CD4-positive, alpha-beta T cell treated with Interleukin-2 at 100 ng/mL for 4 hours (primary cell): ENCODE results near the gene CHID1.

ENCODE experiments used
- DNase-seq: peaks from one replicate; pipeline ENCODE4 v3.0.0-alpha.2; 2020; ENCODE audit warnings: low spot score

Gene CHID1

GRCh38 chr11:910589-911030 is at the start of gene CHID1:
Gene CHID1 (minus strand): TSS chr11:910810. CDS start chr11:904816, 5,994 bp downstream.
- peak; percentile 85 for DNase-seq

DNA sequence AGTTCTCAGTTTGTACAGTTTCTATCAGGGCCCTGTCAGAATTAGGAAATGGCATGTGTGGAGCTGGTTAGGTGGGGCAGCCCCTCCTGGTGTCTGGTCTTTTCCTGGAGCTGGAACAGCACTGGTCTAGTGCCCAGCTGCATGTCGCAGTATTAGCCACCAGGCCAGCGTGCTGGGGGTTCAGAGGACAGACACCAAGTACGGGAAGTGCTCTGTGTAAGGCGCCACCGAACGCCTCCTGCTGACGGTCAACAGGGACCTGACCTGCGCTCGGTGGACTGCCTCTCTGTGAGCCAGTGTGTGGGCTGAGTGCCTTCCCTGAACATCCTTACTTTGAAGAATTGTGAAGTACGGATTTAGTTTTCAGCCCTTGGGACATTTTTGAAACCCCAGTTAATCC is 49.0 kb upstream of the CHID1 start:
- no peak for DNase-seq

GRCh38 chr11:959027-959426 is 48.4 kb upstream of the CHID1 start:
- no peak for DNase-seq

- no peak for DNase-seq
Measured at GRCh38 chr11:958101-958500, 47.5 kb upstream of the CHID1 start.

DNA sequence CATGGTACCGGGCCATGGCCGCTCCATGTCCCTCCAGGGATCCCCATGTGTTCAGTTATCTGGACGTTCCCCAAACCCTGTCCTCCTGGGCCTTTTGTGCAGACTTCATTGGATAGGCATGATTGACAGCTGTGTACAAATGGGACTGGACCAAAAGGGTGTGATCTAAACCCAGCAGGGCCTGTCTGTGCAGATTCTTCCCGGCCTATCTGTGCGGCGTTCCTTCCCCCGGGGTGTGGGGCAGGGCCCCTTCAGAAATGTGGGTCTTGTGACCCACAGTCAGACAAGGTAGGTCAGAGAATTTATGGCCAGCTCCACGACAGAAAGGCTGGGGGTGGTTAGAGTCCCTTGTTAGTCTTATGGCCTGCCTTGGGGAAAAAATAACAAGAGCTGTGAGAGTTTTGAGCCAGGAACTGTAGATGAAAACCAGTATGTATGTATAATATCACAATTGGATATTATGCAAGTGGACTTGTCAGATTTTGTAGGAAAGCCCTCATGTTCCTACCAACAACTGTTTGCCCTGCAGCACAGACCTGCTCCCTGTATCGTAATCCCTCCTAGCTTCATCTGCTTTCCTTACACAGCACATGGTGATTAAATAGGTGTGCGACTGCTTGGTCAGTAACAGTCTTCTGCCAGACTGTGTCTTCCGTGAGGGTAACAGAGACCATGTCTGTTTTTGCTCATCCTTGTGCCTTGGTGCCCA is 46.8 kb upstream of the CHID1 start:
- DNase-seq = no peak

GRCh38 chr11:955154-956063 is 44.8 kb upstream of the CHID1 start:
- no peak for DNase-seq

- DNase-seq = no peak
Measured at GRCh38 chr11:954392-955153, 44.0 kb upstream of the CHID1 start.

DNA sequence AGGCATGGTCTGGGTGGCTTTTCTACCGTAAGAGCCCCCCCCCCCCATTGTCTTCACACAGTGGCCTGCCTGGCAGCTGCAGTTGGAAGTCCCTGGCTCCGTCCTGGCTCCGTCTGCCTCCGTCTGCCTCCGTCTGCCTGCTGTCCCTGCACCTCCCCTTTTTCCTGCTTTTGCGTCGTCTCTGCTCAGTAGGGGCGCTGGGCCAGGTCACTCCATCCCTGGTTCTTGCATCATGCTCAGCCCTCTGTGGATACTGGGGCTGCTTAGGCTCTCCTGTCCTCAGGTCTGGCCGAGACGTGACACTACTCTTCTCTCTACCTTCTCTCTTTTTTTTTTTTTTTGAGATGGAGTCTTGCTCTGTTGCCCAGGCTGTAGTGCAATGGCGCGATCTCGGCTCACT is 42.9 kb upstream of the CHID1 start:
- no peak for DNase-seq

GRCh38 chr11:952406-953385 is 42.1 kb upstream of the CHID1 start:
- DNase-seq = no peak

DNA sequence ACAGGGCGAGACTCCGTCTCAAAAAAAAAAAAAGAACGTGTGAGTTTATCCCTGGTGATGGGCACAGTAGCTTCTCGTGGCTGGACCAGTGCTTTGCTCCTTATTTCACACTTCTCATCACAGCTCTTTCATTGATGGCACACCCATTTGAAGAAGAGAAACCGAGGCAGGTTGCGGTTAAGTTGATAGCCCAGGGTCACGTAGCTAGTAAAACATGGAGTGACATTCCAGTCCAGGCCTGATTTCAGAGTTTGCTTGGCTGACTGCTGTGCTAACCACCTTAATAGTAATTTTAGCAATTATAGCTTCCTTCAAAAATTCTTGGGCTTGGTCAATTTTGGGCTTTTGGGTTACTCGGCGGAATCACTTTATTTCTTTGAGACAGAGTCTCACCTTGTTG is 40.9 kb upstream of the CHID1 start:
- no peak for DNase-seq

- DNase-seq = no peak
Measured at GRCh38 chr11:947744-948143, 37.1 kb upstream of the CHID1 start.

GRCh38 chr11:945986-946385 is 35.4 kb upstream of the CHID1 start:
- no peak for DNase-seq

GRCh38 chr11:944711-945470 is 34.3 kb upstream of the CHID1 start:
- no peak for DNase-seq

GRCh38 chr11:942823-943222 is 32.2 kb upstream of the CHID1 start:
- no peak for DNase-seq

GRCh38 chr11:940496-941135 is 30.0 kb upstream of the CHID1 start:
- DNase-seq = no peak

DNA sequence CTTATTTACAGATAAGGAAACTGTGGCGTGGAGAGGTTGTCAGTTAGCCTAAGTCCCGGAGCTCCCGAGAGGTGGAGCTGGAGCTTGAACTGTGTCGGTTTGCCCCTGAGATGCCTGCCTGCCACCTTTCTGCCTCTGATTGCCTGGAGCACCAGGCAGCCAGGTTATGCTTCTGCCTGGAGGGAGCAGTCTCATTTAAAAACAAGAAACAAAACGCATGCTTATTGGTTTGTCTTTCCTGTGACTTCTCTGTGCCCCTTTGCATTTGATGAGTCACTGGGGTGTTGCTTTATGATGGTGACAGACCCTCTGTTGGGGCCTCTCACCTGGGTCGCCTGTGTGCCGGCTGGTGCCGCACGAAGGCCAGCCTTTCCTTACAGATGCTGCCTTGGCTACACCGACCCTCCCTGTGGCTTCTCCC is 27.2 kb upstream of the CHID1 start:
- DNase-seq = no peak

DNA sequence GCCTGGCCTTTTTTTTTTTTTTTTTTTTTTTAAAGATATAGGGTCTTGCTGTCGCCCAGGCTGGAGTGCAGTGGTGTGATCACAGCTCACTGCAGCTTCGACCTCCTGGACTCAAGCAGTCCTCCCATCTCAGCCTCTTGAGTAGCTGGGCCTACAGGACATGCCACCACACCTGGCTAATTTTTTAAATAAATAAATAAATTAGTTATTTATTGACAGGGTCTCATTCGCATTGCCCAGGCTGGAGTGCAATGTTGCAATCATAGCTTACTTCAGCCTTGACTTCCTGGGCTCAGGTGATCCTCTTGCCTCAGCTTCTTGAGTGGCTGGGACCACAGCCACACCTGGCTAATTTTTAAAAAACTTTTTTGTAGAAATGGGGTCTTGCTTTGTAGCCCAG is 25.6 kb upstream of the CHID1 start:
- no peak for DNase-seq

DNA sequence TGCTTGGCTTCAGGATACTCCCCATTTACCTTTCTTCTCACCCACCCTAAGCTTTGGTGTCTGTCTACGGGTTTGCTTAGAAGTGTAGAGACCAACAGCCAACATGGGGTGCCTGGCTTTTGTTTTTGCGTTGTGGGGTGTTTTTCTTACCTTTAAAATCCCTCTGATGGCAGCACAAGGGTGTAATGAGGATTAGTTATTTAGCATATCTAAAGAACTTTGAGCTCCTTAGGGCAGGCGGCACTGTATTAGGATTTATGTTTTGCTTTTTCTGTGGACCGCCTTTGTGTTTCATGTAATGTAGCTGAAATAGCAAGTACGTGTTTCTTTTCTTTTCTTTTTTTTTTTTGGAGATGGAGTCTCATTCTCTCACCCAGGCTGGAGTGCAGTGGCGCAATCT is 23.9 kb upstream of the CHID1 start:
- DNase-seq = no peak

DNA sequence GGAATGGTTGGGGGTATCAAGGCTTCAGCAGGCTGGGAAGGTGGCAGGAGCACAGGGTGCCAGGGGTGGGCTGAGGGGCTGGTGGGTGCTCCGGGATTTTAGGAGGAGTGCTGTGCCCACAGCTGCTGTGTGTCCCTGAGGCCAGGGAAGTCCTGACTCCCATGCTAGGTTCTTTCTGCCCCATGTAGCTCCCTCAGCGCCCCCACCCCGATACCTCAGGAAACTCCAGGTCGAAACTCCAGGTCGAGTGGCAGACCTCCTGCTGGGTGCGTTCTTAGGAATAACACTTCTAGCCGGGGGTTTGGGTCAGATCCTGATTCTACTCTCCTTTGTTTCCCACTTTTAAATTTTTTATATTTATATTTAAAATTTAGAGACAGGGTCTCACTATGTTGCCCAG is 23.3 kb upstream of the CHID1 start:
- no peak for DNase-seq
